RWPE2 (cell line): ENCODE results near the gene UBASH3A.

ENCODE experiments used
- ATAC-seq: fragments of 200-7000 bp; cut with Tn5 transposase; 3 replicates; pipeline ENCODE4 v1.9.1; 2021; ENCODE audit warnings: low read depth
- DNase-seq: peaks from one replicate; pipeline ENCODE4 v3.0.0-alpha.2; 2020; ENCODE audit warnings: low spot score
- H3K27ac ChIP-seq: fragments of 450-650 bp; 2 replicates; pipeline ENCODE4 v1.5.1; 2017; ENCODE audit warnings: mild to moderate bottlenecking; ENCODE audit not compliant: poor library complexity, severe bottlenecking
- H3K27me3 ChIP-seq: fragments of 250-450 bp; sonication (Bioruptor Pico); 2 replicates; pipeline ENCODE4 v1.5.1; 2021; ENCODE audit warnings: mild to moderate bottlenecking, moderate library complexity; ENCODE audit not compliant: insufficient read depth, poor library complexity, severe bottlenecking
- H3K36me3 ChIP-seq: fragments of 250-450 bp; sonication (Bioruptor Pico); 2 replicates; pipeline ENCODE4 v1.5.1; 2020; ENCODE audit warnings: low read depth, mild to moderate bottlenecking, moderate library complexity
- H3K4me1 ChIP-seq: fragments of 250-450 bp; sonication (Bioruptor Pico); 2 replicates; pipeline ENCODE4 v1.5.1; 2021; ENCODE audit warnings: mild to moderate bottlenecking, moderate library complexity; ENCODE audit not compliant: insufficient read depth, poor library complexity, severe bottlenecking
- H3K4me3 ChIP-seq: fragments of 250-450 bp; sonication (Bioruptor Pico); 2 replicates; pipeline ENCODE4 v1.5.1; 2021; ENCODE audit warnings: mild to moderate bottlenecking, moderate library complexity; ENCODE audit not compliant: severe bottlenecking
- H3K9me3 ChIP-seq: fragments of 250-450 bp; sonication (Bioruptor Pico); 2 replicates; pipeline ENCODE4 v1.5.1; 2021; ENCODE audit warnings: mild to moderate bottlenecking, moderate library complexity; ENCODE audit not compliant: severe bottlenecking
- CTCF ChIP-seq: fragments of 450-650 bp; IDR thresholded peaks from one replicate; pipeline ENCODE4 v1.5.1; 2017; ENCODE audit warnings: mild to moderate bottlenecking, moderate library complexity; ENCODE audit not compliant: poor library complexity, severe bottlenecking

UBASH3A gene

GRCh38 chr21:42379426-42380215 is 24.1 kb upstream of the UBASH3A start:
- no peak for ATAC-seq
- Histone ChIP-seq H3K4me3 (no peak overlapping the region), H3K9me3 (no peaks in the 10 kb centered on the region), H3K36me3 (no peaks in the 10 kb centered on the region), H3K27me3 (no peaks in the 10 kb centered on the region), H3K27ac (no peak overlapping the region), H3K4me1 (no peaks in the 10 kb centered on the region)
- no peak for TF ChIP-seq CTCF
- DNase-seq: no peak

- Histone ChIP-seq H3K36me3 (no peaks in the 10 kb centered on the region), H3K27ac (no peak overlapping the region), H3K27me3 (no peaks in the 10 kb centered on the region), H3K9me3 (no peaks in the 10 kb centered on the region), H3K4me3 (no peak overlapping the region), H3K4me1 (no peaks in the 10 kb centered on the region)
- peak; percentile 62; the same call in 2 of the 3 replicates for ATAC-seq
- DNase-seq: no peak
- TF ChIP-seq CTCF: peak; percentile 71
Observed at GRCh38 chr21:42381347-42381984, 22.2 kb upstream of the UBASH3A start.

- H3K27me3 ChIP-seq: no peaks in the 10 kb centered on the region
Observed at GRCh38 chr21:42382915-42383314, 20.8 kb upstream of the UBASH3A start.

GRCh38 chr21:42383331-42383730 is 20.4 kb upstream of the UBASH3A start:
- Histone ChIP-seq H3K4me3 (no peak overlapping the region), H3K4me1 (no peaks in the 10 kb centered on the region), H3K9me3 (no peaks in the 10 kb centered on the region), H3K27me3 (no peaks in the 10 kb centered on the region), H3K27ac (no peak overlapping the region), H3K36me3 (no peaks in the 10 kb centered on the region)
- ATAC-seq: no peak
- TF ChIP-seq CTCF: no peak
- DNase-seq: peak; percentile 25

More at GRCh38 chr21:42382915-42383314, 20.8 kb upstream of the UBASH3A start:
- Histone ChIP-seq H3K27ac (no peak overlapping the region), H3K4me1 (no peaks in the 10 kb centered on the region), H3K9me3 (no peaks in the 10 kb centered on the region), H3K36me3 (no peaks in the 10 kb centered on the region), H3K4me3 (no peak overlapping the region)
- DNase-seq (peak; percentile 36), ATAC-seq (no peak)
- TF ChIP-seq CTCF: no peak
